MM.1S (cell line): ENCODE results near the gene ZNF574.

Experiments used
- EZH2 ChIP-seq: fragments of 300-600 bp; sonication (generic); optimal IDR thresholded peaks from 2 replicates; pipeline ENCODE3; 2017; ENCODE audit warnings: low read depth, mild to moderate bottlenecking, antibody characterized with exemption, low read length, mixed read lengths
- EZH2phosphoT487 ChIP-seq: fragments of 300-600 bp; sonication (generic); IDR thresholded peaks from 2 replicates; pipeline ENCODE4 v1.6.1; 2018; ENCODE audit warnings: antibody characterized with exemption, low read length
- TF ChIP-seq, protein P1 (sequence below): fragments of 300-600 bp; sonication (generic); IDR thresholded peaks from 2 replicates; pipeline ENCODE4 v1.5.1; 2016; ENCODE audit warnings: antibody characterized with exemption, low read length, mixed read lengths

DNA sequence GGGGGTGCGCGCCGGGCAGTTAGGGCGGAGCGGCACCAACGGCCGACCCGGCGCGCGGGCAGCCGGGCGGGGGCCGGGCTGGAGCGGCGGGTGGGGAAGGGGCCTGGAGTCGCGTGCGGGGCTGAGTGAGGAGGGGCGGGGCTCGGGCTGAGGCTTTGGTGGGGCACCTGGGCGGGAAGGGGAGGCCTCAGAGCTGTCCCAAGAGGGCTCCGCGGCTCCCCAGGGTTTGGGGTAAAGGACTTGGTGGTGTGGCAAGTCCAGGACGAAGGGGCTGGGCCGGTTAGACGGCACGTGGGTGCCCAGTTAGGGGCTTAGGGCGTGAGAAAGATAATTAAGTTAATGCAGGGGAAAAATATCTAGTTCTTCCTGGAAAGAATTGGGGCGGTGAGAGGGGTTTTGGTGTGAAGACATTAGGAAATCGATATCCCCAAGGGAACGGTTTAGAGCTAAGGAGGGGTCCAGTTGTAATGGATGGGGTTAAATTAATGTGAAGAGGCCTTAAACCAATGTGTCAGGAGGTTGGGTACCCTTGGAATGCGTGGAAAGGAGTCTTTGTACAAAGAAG is 496 bp downstream of the ZNF574 start:
- TF ChIP-seq, protein P1, sequence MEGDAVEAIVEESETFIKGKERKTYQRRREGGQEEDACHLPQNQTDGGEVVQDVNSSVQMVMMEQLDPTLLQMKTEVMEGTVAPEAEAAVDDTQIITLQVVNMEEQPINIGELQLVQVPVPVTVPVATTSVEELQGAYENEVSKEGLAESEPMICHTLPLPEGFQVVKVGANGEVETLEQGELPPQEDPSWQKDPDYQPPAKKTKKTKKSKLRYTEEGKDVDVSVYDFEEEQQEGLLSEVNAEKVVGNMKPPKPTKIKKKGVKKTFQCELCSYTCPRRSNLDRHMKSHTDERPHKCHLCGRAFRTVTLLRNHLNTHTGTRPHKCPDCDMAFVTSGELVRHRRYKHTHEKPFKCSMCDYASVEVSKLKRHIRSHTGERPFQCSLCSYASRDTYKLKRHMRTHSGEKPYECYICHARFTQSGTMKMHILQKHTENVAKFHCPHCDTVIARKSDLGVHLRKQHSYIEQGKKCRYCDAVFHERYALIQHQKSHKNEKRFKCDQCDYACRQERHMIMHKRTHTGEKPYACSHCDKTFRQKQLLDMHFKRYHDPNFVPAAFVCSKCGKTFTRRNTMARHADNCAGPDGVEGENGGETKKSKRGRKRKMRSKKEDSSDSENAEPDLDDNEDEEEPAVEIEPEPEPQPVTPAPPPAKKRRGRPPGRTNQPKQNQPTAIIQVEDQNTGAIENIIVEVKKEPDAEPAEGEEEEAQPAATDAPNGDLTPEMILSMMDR = no peak
- TF ChIP-seq EZH2phosphoT487 = no peak
- no peak for TF ChIP-seq EZH2
